Myocyte (in vitro differentiated cells): ENCODE measurements around the gene TAF3. TPM values are rescaled to one million over a fixed set of nuclear protein-coding genes. Genes with fewer than 3 reads are reported as not detected.

Experiments used
- DNase-seq: peaks from one replicate; pipeline ENCODE4 v3.0.0-alpha.2; 2012; ENCODE audit warnings: low read depth
- total RNA-seq: library from RNA; depleted of rRNA; stranded (reverse); fragments of >200 nt; gene quantifications from 2 replicates; pipeline ENCODE4 v1.2.3, GENCODE V29; 2014

Gene TAF3
- total RNA-seq, 1 donor from 2014 or later: 3.1 TPM

DNA sequence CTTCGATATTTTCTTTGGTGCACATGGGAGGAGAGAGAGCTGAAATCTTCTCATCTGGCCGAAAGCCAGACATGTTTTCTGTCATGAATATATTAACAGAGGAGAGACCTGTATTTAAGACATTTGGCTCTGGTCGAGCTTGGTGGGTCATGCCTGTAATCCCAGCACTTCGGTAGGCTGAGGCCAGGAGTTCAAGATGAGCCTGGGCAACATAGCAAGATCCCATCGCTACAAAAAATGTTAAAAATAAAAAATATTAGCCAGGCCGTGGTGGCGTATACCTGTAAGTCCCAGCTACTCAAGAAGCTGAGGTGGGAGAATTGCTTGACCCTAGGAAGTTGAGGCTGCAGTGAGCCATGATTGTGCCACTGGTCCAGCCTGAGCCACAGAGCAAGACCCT, 214.3 kb downstream of the TAF3 start:
- DNase-seq: no peak

DNA sequence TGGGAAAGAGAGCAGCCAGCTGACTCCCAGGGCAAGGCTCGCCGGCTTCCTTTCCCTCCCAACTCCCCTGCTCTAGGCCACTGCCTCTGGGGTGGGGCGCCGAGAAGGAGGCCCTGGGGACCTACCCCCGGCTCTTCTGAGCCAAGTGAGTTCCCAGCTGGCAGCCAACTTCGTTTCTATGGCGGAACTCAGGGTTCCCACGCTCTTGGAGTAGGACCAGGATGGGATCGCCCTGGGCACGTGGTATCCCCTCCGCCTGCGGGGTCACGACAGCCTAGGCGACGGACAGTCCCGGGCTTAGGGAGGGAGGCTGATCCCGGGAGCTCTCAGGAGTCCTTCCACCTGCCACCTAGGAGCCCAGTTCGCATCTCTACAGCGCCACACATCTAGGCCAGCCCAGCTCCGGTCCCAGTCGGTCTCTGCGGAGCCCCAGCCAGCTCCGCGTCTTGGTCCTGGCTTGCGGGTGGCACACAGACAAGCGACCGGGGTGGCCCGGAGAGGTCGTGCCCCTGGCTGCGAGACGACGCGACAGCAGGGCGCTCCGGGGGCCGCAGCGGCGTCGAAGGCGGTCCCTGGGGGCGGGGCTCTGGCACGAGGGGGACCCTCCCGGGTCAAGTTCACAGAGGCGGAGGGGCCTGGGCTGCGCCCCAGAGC, 215.6 kb downstream of the TAF3 start:
- no peak for DNase-seq

DNA sequence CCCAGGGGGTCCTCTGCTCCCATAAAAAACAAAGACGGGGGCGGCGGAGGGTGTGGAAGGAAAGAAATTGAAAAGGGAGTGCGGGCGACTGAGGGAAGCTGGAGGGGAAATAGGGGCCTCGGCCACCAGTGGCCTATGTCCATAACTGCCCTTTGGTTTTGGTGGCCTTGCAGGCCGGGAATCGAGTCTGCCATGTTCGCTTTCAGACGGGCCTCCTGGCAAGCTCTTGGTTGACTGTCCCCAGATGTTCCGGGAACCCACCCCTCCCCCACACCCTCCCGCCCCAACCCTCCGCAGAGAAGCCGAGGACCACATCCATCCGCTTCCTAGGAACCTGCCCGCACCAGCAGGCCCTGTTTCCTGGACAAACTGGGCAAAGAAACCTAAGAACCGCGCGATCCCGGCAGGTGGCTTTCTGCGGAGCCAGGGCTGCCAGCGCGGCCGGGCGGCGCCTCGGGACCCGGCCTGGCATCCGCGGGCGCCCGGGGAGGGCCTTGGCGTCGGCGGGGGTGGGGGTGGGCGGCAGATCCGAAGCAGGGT, 216.2 kb downstream of the TAF3 start:
- no peak for DNase-seq

DNA sequence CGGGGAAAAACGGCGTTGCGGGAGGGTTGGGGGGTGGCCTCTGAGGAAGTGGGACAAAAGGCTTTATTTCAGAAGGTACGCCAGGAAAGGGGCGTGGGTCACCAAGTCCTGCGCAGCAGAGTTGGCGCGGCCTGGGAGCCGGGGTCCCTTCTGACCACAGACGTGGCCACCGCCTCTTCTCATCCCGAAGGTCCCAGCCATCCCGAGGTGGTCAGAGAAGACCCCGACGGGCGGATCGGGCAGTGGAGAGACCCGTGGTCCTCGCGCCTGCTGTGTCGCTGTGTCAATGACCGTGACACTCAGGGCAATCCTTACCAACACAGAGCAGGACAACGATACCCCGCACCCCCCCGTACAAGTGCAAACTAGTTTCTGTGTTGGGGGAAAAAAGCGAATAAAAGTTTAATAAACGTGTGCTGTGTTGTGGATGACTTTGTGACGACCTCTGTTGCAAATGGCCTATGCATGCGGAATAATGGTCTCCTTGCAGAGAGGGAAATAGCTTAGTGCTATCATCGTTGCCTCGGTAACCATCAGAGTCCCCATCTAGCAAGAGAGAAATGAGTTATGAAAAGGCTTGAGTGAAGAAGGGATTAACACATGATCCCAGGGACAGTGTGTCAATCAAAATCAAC, 216.8 kb downstream of the TAF3 start:
- DNase-seq: no peak

DNA sequence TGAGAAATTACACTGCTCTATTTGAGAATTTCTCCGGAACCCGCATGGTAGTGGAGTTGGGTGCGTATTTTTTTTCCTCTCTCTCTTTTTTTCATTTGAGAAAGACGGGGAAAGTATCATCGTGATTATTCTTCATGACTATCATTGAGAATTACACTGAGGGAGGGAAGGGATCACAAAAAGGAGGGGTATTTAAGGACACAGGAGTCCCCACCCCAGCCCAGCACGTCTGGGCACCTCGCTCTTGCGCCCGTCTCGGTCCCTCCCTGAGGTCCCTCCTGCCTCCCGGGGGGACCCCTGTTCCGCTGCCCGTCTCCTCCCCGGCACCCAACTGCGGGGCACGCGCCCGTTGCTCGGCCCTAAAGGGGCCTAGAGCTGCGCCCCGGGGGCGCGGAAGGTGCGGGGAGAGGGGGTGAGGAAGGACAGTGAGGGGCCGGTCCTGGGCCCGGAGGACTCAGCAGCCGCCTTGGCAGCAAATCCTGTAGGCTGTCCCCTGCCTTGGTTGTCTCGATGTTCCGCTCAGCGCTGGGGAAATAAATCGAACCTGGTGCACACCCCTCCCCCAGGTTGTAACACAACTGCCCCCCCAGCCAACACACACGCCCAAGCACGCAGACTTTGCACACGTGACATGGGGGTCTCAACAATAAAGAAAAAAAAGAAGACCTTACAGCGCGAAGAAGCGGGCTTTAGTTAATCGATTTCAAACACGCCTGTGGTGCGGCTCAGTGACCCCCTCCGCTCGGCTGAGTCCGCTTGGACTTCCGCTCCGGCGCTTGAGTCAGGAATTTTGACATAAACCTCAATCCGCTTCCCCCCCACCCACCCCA, 217.6 kb downstream of the TAF3 start:
- no peak for DNase-seq

DNA sequence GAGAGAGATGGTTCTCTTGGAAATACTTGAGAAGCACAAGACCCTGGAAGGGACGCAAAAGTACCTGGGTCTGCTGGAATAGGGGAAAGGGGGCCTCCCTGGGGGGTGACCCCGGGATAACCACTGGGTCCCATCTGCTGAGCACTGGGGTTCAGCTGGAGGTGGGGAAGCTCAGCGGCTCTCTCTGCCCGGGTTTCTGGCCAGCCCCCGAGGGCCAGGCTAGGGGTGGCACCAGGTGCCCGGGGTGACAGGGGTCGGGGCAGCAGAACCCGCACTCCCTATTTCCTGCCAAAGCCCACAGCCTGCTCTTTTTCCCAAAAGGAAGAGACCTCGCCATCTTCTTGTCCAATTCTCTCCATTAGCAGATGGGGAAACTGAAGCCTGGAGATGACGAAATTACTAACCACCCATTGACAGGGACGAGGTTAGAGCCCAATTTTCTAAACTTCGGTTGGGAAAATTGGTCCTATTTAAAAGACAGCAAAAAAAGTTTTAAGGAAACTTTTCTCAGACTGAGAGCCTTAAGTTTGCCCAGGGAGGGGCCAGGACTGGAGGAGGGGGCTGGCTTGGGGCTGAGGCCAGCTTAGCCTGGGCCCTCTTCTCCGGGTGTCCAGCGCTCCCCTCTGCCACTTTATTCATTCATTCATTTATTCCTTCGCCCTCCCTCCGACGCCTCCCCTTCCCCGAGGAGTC, 218.3 kb downstream of the TAF3 start:
- DNase-seq: no peak

DNA sequence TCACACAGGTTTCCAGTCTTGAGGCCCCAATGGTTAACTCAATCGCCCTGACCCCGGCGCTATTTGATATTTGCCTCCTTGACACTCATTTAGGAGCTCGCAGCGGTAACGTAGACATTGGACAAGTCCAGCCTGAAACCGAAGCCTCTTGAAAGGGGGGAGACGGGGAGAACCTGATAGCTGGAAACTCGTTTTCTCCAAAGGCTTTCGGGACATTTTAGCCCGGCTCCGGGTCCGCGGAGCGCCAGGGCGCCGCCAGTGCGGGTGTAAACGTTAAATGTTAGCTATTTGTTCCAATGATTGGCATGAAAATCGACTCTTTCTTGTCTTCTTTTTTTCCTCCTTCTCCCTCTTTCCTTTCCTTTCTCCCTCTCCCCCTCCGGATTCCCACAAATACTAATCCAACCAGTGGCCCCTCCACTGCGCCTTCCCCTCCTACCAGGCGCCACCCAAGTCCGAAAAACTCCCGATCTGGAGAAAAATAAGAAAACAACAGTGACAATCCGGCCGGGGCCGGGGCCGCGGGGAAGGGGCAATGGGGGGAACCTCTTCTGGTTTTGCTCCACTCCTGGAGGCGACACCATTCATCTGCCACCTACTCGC, 219.0 kb downstream of the TAF3 start:
- DNase-seq: no peak

DNA sequence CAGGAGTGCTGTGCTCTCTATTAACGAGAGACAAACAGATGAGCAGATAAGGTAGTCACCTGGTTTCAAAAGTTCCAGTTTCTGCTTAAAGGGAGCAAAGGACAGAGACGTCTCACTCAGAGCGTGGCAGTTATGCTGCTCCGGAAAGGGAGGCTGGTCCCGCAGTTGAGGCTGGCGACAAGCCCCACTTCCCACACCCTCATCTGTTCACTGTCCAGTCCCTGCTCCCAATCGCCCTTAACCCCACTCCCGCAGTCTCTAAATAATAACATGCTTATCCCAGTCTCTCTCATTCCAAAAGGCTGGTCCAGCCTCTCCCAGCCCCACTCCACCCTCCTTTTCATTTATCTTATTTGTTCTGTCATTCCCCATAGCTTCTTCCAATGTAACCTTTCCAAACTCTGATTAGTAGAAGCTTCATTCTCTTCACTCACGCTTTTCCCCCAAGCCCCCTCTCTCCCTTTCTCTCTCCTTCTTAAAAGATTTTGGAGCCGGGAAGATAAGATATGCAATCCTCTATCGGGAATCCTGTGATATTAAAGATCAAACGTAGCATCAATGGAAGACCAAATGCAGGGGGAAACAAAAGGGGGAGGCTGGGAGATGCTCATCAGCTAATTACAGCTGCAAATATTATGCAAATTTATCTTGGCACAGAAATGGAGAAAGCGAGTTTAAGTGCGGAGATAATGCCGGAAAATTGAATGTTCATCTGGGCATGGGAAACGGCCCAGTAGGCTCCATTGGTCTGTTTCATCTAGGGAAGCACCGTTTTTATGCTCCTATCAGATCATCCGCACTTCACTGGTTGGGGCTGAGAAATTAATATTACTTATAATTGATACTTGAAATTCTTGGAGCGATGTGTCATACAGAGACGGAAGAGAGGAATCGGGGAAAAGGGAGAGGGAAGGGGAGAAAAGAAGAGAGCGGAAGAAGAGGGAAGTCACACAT, 219.9 kb downstream of the TAF3 start:
- no peak for DNase-seq

DNA sequence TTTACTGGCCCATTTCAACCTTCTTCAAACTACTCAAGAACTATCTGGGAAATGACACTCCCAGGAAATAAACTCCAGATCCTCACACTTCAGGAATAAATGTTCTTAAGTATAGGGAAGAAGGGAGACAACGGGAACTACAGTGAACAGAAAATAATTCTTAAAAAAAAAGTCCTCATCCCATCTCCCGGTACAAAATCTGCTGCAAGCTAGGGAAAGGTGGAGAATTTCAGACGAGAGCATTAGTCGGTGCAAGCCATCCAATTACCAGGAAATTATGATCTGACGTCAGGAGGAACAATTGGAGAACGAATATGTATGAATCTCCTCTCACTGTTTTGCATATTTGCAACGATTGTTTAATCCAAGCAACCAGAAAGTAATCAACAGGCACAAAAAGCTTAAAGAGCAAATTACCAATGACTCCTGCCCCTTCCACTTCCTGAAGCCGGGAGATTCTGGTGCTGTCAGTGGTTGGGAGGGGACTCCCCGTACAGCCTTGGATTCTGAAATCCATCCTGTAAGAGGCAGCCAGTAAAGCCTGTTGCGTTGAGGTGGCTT, 221.1 kb downstream of the TAF3 start:
- no peak for DNase-seq

DNA sequence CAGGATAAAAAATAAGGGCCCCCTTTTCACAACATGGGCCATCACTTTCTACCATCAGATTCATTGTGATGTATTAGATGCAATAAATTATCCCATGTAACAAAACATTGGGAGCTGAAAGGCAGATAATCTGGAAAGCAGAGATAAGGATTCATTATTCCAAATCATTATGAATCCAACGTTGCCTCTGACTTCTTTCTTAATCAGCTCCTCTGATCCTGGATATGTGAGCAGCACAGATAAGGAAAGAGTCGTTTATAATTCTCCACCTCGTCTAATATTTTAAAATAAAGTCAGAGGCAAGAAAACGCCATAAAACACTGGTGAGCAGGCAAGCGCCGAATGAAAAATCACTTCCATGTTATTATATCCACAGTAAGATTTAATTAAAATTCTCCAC, 222.3 kb downstream of the TAF3 start:
- no peak for DNase-seq

DNA sequence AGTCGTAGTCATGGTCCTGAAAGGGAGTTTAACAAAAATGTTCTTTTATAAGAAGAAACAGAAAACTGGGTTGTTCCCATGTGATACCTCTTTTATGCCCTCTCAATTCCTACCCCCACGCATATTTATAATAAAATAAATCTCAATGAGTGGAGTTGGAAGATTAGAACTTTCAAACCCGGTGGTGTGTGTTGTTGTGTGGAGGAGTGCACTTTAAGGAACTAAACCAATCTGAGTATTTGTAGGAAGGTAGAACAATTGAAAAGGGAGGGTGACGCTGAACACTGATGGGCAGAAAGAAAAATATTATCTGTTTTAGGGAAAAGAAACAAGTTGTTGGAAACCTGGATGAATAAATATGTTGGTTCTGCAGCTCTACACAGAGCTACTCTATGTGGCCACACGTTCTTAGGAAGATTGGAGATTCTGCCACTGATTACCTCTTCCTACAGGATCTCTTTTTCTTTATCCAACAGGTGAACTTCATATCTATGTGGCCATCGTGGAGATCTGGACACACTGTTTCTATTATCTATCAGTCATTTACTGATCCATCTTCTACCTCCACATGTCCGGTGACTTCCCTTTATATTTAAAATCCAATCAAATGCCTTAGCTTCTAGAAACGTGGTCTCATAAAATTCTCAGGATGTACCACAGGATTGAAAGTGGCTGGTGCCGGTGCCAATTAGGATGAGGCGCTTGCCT, 223.1 kb downstream of the TAF3 start:
- DNase-seq: no peak

DNA sequence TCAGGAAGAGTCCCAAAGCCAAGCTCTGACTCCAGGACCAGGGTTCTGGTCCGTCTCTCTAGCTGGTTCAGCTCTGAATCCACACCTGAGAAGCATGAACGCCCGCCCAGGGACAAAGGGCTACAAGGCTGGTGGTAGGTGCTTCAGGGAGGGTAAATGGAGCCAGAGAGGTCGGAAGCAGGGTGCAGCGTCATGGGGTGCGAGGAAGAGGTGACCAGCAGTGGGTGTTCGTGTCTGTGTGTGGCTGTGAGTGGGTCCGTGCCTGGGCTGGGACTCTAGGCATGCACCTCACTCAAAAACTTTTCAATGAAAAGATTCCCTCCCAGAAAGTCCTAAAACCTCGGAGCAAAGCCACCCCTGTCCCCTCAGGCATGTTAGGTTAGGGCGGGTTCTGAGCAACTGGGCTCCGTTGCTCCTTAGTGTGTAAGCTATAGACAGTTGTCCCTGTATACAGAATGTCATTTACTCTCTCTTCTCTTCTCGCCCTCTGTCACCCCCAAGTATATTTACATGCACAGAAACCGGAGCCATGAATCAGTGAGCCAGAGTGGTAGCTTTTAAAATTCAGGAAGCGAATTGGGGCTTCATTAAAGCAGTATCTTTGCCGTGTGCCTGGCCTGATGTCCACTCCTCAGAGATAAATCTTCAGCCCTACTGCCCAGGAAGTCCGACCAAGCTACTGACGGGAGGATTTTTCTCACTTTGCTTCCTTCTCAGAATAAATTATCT, 223.9 kb downstream of the TAF3 start:
- DNase-seq: no peak

DNA sequence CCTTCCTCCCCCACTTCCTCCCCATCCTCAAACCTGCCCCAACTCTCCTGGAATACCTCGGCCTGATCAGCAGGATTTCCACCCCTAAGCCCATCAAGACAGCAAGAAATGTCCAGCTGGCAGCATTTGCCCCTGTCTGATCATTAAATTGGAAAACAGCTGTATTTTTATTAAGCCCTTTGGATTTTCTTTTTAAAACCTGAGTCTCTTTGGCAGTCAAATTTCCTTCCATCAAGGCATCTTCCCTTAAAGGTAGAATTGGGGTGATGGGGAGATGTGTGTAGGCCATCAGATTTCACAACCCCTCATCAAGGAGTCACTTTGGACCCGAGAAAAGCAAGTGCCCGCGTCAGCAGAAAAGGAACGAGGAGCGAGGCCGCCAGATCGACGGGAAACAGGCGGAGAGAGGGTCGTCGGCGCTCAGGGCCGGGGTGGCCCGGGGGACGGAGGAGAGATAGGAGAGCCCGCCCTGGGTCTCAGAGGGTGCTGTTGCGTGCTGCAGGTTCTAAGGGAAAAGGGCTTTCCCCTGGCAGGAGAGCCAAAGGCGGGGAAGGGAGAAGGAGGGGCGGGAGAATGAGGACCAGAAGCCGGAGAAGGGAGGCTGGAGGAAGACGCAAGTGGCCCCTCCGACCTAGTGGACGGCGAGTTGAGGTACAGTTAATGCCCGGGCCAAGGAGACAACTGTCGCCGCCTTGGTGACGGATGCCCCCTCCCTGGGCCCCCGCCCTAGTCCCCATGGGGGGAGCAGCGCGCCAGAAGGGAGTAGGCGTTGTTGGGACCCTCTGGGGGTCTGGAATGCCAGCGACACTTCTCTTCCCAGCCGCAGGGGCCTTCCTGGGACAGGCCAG, 224.6 kb downstream of the TAF3 start:
- no peak for DNase-seq

DNA sequence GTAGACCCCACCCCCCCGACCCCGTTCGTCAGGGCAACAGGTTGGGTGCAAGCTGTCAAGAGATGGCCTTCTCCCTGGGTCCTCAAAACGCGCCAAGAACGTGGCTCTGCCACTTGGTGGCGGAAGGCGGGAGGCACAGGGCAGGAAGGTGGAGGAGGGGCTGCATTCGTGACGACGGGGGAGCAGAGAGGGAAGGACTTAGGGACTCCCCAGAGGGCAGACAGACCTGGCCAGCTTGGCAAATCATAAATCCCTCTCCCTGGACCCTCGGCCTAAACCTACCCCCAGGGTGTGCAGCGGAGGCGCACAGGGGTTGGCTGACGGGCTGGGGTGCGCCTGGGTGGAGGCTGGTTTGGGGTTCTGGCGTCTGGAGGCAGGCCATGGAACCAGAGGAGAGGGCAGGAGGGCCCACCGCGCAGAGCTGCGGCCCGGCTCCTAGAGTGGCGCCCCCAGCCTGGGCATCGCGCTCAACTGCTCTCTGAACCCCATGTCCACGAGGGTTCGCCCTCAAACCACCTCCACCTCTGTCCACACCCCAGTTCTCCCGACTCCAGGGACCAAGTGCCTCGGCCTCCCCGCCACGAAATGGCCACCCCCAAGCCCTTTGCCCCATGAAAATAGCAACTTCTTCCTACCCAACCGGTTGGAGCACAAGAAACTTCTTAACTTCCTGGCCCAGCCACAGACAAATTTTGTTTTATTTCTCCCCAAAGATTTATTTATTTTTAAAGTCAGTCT, 225.4 kb downstream of the TAF3 start:
- DNase-seq: no peak

DNA sequence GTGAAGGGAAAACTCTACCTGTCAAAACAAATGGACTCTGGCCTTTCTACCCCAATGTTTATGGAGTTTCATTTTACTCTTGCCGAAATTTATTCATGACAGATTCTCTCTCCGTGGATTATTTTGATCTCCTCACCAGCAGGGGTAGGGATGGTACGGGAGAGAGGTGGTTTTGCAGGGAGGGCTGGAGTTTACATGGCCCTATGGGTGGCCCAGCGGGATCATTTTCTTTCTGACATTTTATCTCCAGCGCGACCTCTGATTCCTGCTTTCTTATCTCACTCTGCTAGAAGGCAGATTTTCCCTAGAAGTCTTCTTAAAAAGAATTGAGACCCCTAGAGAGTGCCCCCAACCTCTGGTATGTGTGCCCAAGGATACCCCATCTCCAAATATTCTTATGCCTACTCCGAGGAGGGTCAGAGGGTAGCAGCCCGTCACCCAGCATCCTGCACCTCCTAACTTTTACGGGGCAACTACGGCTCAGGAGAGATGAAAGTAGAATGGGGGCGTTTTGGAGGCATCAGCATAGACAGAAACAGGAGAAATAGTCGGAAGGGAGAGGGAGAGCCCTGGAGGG, 226.1 kb downstream of the TAF3 start:
- DNase-seq: no peak
